Vagina (tissue), 2 donors: Measurements from ENCODE around the gene NLGN3.

ENCODE experiments used
- CTCF ChIP-seq, 3 experiments: fragments of 450-650 bp in 2 of 3; fragments of 200-600 bp in 1 of 3; sonication (generic) in 1 of 3; IDR thresholded peaks; one replicate each; pipeline ENCODE4 v1.5.1; 2017 to 2019; ENCODE audit warnings: antibody characterized with exemption in 3 of 3, mild to moderate bottlenecking in 2 of 3, moderate library complexity in 2 of 3
- POLR2A ChIP-seq, 2 donors: fragments of 450-650 bp; IDR thresholded peaks; one replicate each; pipeline ENCODE4 v1.6.1; 2017; ENCODE audit warnings: antibody characterized with exemption in 2 of 2, mild to moderate bottlenecking in 2 of 2, moderate library complexity in 2 of 2

GRCh38 chrX:71143508-71143907, 1.1 kb upstream of the NLGN3 start:
- no peak for TF ChIP-seq CTCF (IDR thresholded peaks at IDR 0.05)
- no peak for TF ChIP-seq POLR2A (IDR thresholded peaks at IDR 0.05)
